ENCODE results near the gene MCTP1.
"Not testable (repeated sequence)": the region's sequence is repeated elsewhere in the genome, so short reads cannot be mapped to it uniquely, and the experiment has no call there.

Gene MCTP1

DNA sequence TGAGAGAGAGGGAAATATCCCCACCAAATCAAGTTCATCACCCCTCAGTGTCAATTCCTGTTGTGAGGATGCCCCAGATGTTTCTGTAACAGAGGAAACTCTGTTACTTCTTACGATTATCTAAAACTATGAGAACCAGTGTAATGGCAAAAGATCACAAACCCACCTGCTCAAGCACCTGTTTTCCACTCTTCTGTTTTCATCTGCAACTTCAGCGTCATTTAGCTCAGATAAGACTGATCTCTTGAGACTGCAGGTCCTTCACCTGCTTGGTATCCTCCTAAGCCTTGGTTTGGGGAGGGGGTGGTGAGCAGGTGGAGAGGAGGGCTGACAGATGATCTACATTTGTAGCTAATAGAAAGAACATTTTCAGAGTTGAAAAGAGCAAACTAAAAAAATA lies 437.2 kb downstream of the MCTP1 start:
- H3K36me3 ChIP-seq = no peaks in the 10 kb centered on the region
- H3K9me3 ChIP-seq = no peaks in the 10 kb centered on the region
- DNase-seq = no peak
- TF ChIP-seq, protein P1, sequence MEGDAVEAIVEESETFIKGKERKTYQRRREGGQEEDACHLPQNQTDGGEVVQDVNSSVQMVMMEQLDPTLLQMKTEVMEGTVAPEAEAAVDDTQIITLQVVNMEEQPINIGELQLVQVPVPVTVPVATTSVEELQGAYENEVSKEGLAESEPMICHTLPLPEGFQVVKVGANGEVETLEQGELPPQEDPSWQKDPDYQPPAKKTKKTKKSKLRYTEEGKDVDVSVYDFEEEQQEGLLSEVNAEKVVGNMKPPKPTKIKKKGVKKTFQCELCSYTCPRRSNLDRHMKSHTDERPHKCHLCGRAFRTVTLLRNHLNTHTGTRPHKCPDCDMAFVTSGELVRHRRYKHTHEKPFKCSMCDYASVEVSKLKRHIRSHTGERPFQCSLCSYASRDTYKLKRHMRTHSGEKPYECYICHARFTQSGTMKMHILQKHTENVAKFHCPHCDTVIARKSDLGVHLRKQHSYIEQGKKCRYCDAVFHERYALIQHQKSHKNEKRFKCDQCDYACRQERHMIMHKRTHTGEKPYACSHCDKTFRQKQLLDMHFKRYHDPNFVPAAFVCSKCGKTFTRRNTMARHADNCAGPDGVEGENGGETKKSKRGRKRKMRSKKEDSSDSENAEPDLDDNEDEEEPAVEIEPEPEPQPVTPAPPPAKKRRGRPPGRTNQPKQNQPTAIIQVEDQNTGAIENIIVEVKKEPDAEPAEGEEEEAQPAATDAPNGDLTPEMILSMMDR (IDR thresholded peaks at IDR 0.05; ENCODE audit: low read depth, low read length) = no peak
- no peaks in the 10 kb centered on the region for H3K27me3 ChIP-seq
- H3K4me3 ChIP-seq (ENCODE audit: low read depth, low read length) = no peak overlapping the region
- H3K4me1 ChIP-seq = peaks cover 3% of the 10 kb centered on the region; the same call in 1 of the 2 replicates

DNA sequence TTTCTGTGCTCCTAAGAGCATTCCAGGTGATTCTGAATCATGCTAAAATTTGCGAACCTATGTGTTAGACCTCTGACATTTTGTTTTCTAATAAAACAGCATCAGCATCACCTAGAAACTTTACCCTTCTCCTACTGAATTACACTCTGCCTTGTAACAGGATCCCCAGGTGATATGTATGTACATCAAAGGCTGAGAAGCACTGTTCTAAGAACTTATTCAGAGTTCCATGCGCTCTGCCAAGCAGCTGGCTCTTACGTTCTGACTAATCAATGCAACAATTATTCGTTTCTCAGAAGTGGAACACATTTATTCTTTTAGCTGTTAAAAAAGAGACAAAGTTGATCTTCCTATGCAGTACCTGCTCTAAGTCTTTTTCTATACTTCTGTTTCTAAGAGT lies 437.9 kb downstream of the MCTP1 start:
- H3K4me1 ChIP-seq = peaks cover 3% of the 10 kb centered on the region; the same call in 1 of the 2 replicates
- no peaks in the 10 kb centered on the region for H3K9me3 ChIP-seq
- no peak overlapping the region for H3K4me3 ChIP-seq (ENCODE audit: low read depth, low read length)
- TF ChIP-seq, protein P1 (IDR thresholded peaks at IDR 0.05; ENCODE audit: low read depth, low read length) = no peak
- no peaks in the 10 kb centered on the region for H3K36me3 ChIP-seq
- no peak for DNase-seq
- no peaks in the 10 kb centered on the region for H3K27me3 ChIP-seq

GRCh38 chr5:94845696-94846095 lies 439.2 kb downstream of the MCTP1 start:
- not testable (repeated sequence) for H3K9me3 ChIP-seq; H3K4me3 ChIP-seq (ENCODE audit: low read depth, low read length); H3K27me3 ChIP-seq; DNase-seq; H3K4me1 ChIP-seq; H3K36me3 ChIP-seq

GRCh38 chr5:94841598-94842322 lies 443.1 kb downstream of the MCTP1 start:
- no peak for DNase-seq
- Histone ChIP-seq H3K4me3 (ENCODE audit: low read depth, low read length) (no peak overlapping the region), H3K36me3 (no peaks in the 10 kb centered on the region), H3K9me3 (no peaks in the 10 kb centered on the region), H3K4me1 (no peaks in the 10 kb centered on the region), H3K27me3 (no peaks in the 10 kb centered on the region)
- TF ChIP-seq, protein P1 (IDR thresholded peaks at IDR 0.05; ENCODE audit: low read depth, low read length) = no peak

- Histone ChIP-seq H3K36me3 (no peaks in the 10 kb centered on the region), H3K4me3 (ENCODE audit: low read depth, low read length) (no peak overlapping the region), H3K27me3 (no peaks in the 10 kb centered on the region), H3K4me1 (no peaks in the 10 kb centered on the region), H3K9me3 (no peaks in the 10 kb centered on the region)
- no peak for DNase-seq
- TF ChIP-seq, protein P1 (IDR thresholded peaks at IDR 0.05; ENCODE audit: low read depth, low read length) = no peak
Measured at GRCh38 chr5:94833851-94834250, 451.0 kb downstream of the MCTP1 start.

- TF ChIP-seq, protein P1 (IDR thresholded peaks at IDR 0.05; ENCODE audit: low read depth, low read length) = no peak
- no peaks in the 10 kb centered on the region for H3K9me3 ChIP-seq
- no peak for DNase-seq
- H3K27me3 ChIP-seq = no peaks in the 10 kb centered on the region
- H3K36me3 ChIP-seq = no peaks in the 10 kb centered on the region
- no peak overlapping the region for H3K4me3 ChIP-seq (ENCODE audit: low read depth, low read length)
- no peaks in the 10 kb centered on the region for H3K4me1 ChIP-seq
Measured at GRCh38 chr5:94832685-94833084, 452.2 kb downstream of the MCTP1 start.

Measured in BE2C (cell line).